Esophagus muscularis mucosa (tissue), 4 donors: ENCODE results near the gene LFNG. TPM values are rescaled to one million over a fixed set of nuclear protein-coding genes. Genes with fewer than 3 reads are reported as not detected.

ENCODE experiments used
- DNase-seq: peaks from one replicate; pipeline ENCODE4 v3.0.0-alpha.2; 2017; ENCODE audit errors: extremely low spot score
- H3K27ac ChIP-seq, 4 donors: fragments of 200-600 bp; sonication (generic); replicated peaks in 1 of 4; 1 replicate in 3 of 4; 2 replicates in 1 of 4; pipeline ENCODE4 v1.5.1; 2016 to 2019; ENCODE audit warnings: mild to moderate bottlenecking in 1 of 4
- H3K27me3 ChIP-seq, 4 donors: fragments of 200-600 bp; sonication (generic); one replicate each; pipeline versions ENCODE4 v1.5.1 to v1.6.0; 2016 to 2019
- H3K36me3 ChIP-seq, 4 donors: fragments of 200-600 bp; sonication (generic); one replicate each; pipeline ENCODE4 v1.5.1; 2016 to 2019
- H3K4me1 ChIP-seq, 4 donors: fragments of 200-600 bp; sonication (generic); one replicate each; pipeline ENCODE4 v1.5.1; 2016 to 2019
- H3K4me3 ChIP-seq, 4 donors: fragments of 200-600 bp; sonication (generic); 1 replicate in 2 of 4; 2 replicates in 2 of 4; pipeline ENCODE4 v1.5.1; 2016 to 2019; ENCODE audit warnings: mild to moderate bottlenecking in 4 of 4, moderate library complexity in 1 of 4
- H3K9me3 ChIP-seq, 4 donors: fragments of 200-600 bp; sonication (generic); 1 replicate in 3 of 4; 2 replicates in 1 of 4; pipeline ENCODE4 v1.5.1; 2016 to 2019
- CTCF ChIP-seq, 3 experiments: fragments of 200-600 bp in 2 of 3; fragments of 450-650 bp in 1 of 3; sonication (generic) in 2 of 3; IDR thresholded peaks; one replicate each; pipeline ENCODE4 v1.5.1; 2017 to 2019; ENCODE audit warnings: antibody characterized with exemption in 3 of 3, mild to moderate bottlenecking in 2 of 3, moderate library complexity in 1 of 3
- EP300 ChIP-seq: sonication (generic); formaldehyde crosslinking; IDR thresholded peaks from one replicate; pipeline ENCODE4 v1.6.1; 2017; ENCODE audit warnings: antibody characterized with exemption
- POLR2A ChIP-seq: fragments of 450-650 bp; IDR thresholded peaks from one replicate; pipeline ENCODE4 v1.6.1; 2017; ENCODE audit warnings: antibody characterized with exemption, moderate library complexity, mild to moderate bottlenecking, low read depth
- POLR2AphosphoS5 ChIP-seq, 2 donors: sonication (generic); formaldehyde crosslinking; IDR thresholded peaks; one replicate each; pipeline ENCODE4 v1.6.1; 2017; ENCODE audit warnings: antibody characterized with exemption in 2 of 2
- WGBS: methylation state at CpG from one replicate; pipeline ENCODE4 v1.1.5; 2018; 5-methylcytosine and 5-hydroxymethylcytosine counted together
- intact Hi-C: fragments of 100-400 bp; cut with DNase I; formaldehyde crosslinking; loops from one replicate; pipeline ENCODE4 v1.15.1; 2023
- total RNA-seq, 4 donors: library from RNA; depleted of rRNA; stranded (reverse); fragments of >200 nt; gene quantifications; one replicate each; pipeline versions ENCODE4 v1.1.0 to v1.2.1, GENCODE V29; 2016

Gene LFNG
- total RNA-seq, 4 donors from 2014 or later = 6.1 to 10.7 (median 8.3) TPM

DNA sequence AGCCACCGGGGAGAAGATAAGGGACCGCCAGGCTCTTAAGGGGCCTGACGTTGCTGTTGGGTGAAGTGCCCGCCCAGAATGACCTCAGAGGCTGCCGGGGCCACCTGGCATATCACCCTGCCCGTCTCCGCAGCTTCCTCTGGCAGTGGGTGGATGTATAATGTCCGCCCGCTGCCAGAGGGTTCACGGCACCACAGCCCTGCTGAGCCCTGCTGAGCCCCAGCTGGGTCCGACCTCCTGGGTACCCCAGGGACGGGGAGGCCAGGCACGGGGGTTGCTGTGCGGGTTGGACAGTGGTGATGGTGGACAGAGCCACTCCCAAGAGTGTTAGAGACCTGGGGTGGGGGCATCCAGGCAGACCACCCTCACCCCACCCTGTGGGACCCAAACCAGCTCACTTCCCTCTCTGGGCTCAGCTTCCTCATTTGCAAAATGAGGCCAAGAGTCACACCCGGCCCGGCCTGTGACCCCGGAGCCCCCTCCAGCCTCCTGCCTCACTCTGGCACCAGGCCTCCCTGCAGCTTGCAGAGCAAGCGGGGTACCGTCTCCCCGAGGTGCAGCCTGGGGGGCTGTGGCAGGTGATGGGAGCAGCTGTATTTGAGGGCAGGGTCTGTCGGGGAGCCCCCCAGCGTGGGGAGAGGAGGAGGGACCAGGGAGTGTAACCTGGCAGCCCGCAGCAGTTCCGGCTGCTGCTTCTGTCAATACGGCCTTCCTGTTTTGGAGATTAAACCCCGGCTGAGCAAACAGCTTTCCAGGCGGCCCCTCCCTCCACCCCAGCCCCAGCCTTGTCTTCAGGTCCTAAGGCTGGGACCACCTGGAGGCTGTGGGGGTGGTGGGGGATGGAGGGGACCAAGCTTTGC is 8.4 kb upstream of the LFNG start:
- WGBS = 44% methylated on average over 15 of the region's 27 CpGs
- Histone ChIP-seq H3K9me3 (no peaks in the 10 kb centered on the region), H3K4me1 (peaks cover 45 to 56% (median 55%) of the 10 kb centered on the region in 4 donors)

DNA sequence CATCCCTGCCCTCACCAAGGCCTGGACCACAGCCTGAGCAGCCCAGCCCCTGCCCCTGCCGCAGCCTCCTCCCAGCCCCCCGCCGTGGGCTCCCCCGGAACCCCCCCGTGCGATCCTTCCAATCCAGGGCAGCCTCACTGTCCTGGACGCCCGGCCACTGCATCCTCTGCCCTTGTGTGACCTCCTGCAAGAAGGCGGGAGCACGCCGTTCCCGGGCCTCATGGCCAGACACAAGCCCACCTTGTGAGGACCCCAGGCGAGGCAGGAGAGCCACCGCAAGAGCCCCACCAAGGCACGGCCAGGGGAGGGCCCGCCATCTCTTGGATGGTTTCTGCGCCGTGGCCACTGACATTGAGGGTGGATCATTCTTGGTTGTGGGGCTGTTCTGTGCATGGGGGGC is 7.8 kb upstream of the LFNG start:
- intact Hi-C loops = no loop called here
- no CpG with 5 or more reads among the region's 18 CpGs for WGBS
- no peak for DNase-seq
- no peaks in the 10 kb centered on the region for H3K27me3 ChIP-seq
- no peak for TF ChIP-seq POLR2A
- TF ChIP-seq CTCF (IDR thresholded peaks at IDR 0.05) = no peak
- TF ChIP-seq EP300 = no peak
- no peak for TF ChIP-seq POLR2AphosphoS5 (IDR thresholded peaks at IDR 0.05)
- peaks cover 45 to 56% (median 55%) of the 10 kb centered on the region in 4 donors for H3K4me1 ChIP-seq
- peak overlapping the region in 2 of 4 donors; percentile 7 to 9 for H3K4me3 ChIP-seq
- H3K9me3 ChIP-seq = no peaks in the 10 kb centered on the region
- no peaks in the 10 kb centered on the region for H3K36me3 ChIP-seq
- peak overlapping the region; percentile 9 to 53 (median 48) for H3K27ac ChIP-seq

More for the DNA sequence above, 8.4 kb upstream of the LFNG start:
- no peak for DNase-seq
- Histone ChIP-seq H3K27me3 (no peaks in the 10 kb centered on the region), H3K4me3 (peak overlapping the region in 2 of 4 donors; percentile 7 to 14), H3K27ac (peak overlapping the region; percentile 9 to 53 (median 48)), H3K36me3 (no peaks in the 10 kb centered on the region)
- TF ChIP-seq POLR2AphosphoS5 (IDR thresholded peaks at IDR 0.05) = no peak
- intact Hi-C loops = no loop called here

DNA sequence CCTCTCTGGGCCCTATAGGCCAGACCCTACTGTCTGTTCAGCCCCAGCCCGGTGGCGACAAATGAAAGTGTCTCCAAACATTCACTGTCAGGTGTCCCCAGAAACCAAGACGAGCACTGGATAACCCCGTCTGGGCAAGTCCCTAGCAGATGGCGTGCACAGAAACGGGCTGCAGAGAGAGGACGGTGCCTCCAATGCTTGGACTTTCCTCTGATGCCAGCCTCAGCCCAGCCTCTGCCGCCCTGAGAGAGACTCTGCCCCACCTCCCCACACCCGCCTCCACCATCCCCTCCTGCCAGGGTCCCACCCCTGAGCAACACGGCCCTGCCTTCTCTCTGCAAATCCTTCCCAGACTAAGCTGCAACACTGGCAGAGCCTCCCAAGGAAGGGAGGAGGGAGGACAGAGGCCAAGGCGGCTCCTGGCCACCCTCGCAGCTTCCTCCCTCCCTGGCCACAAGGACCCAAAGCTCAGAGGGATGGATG is 7.4 kb upstream of the LFNG start:
- Histone ChIP-seq H3K36me3 (no peaks in the 10 kb centered on the region), H3K27ac (peak overlapping the region in 2 of 4 donors; percentile 9 to 48), H3K4me3 (no peak overlapping the region), H3K4me1 (peaks cover 45 to 56% (median 55%) of the 10 kb centered on the region in 4 donors), H3K27me3 (no peaks in the 10 kb centered on the region), H3K9me3 (no peaks in the 10 kb centered on the region)
- no peak for DNase-seq
- 63% methylated on average over 7 of the region's 12 CpGs for WGBS
- intact Hi-C loops = no loop called here
- TF ChIP-seq CTCF (IDR thresholded peaks at IDR 0.05) (no peak), POLR2A (no peak), EP300 (no peak)

DNA sequence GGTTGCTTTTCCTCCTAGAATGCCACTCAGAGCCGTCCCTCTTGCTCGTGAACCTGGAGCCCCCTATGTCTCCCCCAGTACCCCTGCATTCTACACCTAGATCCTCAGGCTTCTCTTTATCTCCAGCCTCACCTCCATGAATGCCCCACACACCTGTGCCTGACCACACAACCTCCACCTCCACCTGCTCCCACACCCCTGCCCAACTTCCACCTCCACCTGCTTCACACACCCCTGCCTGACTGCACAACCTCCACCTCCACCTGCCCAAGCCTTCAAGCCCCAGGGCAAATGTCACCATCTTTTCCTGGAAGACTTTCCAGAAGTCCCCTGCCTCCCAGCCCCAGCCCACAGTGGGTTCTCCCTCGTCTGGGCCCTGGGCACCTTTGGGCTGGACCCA is 6.9 kb upstream of the LFNG start:
- Histone ChIP-seq H3K4me1 (peaks cover 42 to 51% (median 51%) of the 10 kb centered on the region in 4 donors), H3K27me3 (no peaks in the 10 kb centered on the region), H3K9me3 (no peaks in the 10 kb centered on the region), H3K4me3 (no peak overlapping the region), H3K27ac (no peak overlapping the region), H3K36me3 (no peaks in the 10 kb centered on the region)
- DNase-seq = no peak
- no peak for TF ChIP-seq POLR2A
- TF ChIP-seq EP300 = no peak
- no peak for TF ChIP-seq CTCF (IDR thresholded peaks at IDR 0.05)
- TF ChIP-seq POLR2AphosphoS5 (IDR thresholded peaks at IDR 0.05) = no peak
- WGBS = 82% methylated on average over 3 of the region's 3 CpGs
- intact Hi-C loops = no loop called here

GRCh38 chr7:2513702-2514101 is 5.9 kb upstream of the LFNG start:
- intact Hi-C loops = no loop called here
- 100% methylated on average over 1 of the region's 7 CpGs for WGBS
- no peak for DNase-seq
- Histone ChIP-seq H3K9me3 (no peaks in the 10 kb centered on the region), H3K27me3 (peaks cover 0 to 8% (median 0%) of the 10 kb centered on the region in 4 donors), H3K4me1 (peaks cover 33 to 49% (median 45%) of the 10 kb centered on the region in 4 donors), H3K36me3 (no peaks in the 10 kb centered on the region), H3K4me3 (no peak overlapping the region), H3K27ac (no peak overlapping the region)
- no peak for TF ChIP-seq POLR2A
- TF ChIP-seq EP300 = no peak
- no peak for TF ChIP-seq POLR2AphosphoS5 (IDR thresholded peaks at IDR 0.05)
- no peak for TF ChIP-seq CTCF (IDR thresholded peaks at IDR 0.05)
